Dermis blood vessel endothelial cell (primary cell): Measurements from ENCODE around the gene IGFL1. TPM values are rescaled to one million over a fixed set of nuclear protein-coding genes. Genes with fewer than 3 reads are reported as not detected.
A peak's percentile ranks its signal among the peaks of the same experiment; 100 is the strongest.
"Not testable (repeated sequence)": the region's sequence is repeated elsewhere in the genome, so short reads cannot be mapped to it uniquely, and the experiment has no call there.

Source experiments
- DNase-seq: peaks from one replicate; pipeline ENCODE4 v3.0.0; 2010
- total RNA-seq: library from RNA; depleted of rRNA; stranded (reverse); fragments of >200 nt; gene quantifications from 2 replicates; pipeline ENCODE4 v1.2.3, GENCODE V29; 2014

IGFL1 gene
- total RNA-seq, 1 donor from 2014 or later: not detected

DNA sequence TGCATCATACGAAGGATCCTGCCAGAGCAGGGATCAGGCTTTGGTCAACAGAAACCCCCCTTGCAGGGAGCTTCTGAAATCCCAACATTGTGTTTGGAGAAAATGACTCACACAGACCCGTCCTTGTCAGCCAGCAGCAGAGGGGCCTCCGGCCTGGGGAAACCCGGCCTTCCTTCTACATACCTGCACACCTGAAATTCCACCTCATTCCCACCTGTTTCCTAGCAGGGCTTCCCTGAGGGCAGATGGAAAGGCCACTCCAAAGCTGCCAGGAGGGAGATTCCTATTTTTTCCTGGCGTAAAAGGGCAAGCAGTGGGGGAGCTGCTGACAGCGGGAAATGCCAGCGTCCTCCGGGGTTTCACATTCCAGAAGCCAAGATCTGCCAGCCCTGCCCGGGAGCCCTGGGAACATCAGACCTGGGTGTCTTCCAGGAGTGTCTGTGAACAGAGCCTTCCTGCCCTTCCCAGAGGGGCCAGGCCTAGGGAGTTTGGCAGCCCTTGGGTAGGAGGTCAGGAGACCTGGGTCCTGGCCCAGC lies 3.0 kb upstream of the IGFL1 start:
- DNase-seq: no peak

DNA sequence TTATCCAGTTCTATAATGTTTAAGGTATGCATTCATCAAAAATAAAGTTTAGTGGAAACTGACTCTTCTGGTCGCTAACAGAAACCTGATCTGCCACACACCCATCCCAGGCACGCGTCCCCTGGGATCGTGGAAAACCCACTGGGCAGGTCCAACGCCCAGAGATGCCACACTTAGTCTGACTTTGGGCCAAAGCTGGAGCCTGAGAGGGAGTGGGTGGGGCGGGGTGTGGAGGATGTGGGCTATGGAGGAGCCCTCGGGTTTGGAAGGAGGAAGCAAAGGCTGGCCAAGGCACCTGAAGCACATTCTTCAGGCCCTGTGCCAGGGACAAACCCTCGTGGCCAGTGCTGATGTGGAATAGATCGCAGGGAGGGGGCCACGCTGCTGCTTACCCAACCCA lies 2.5 kb downstream of the IGFL1 start:
- no peak for DNase-seq

DNA sequence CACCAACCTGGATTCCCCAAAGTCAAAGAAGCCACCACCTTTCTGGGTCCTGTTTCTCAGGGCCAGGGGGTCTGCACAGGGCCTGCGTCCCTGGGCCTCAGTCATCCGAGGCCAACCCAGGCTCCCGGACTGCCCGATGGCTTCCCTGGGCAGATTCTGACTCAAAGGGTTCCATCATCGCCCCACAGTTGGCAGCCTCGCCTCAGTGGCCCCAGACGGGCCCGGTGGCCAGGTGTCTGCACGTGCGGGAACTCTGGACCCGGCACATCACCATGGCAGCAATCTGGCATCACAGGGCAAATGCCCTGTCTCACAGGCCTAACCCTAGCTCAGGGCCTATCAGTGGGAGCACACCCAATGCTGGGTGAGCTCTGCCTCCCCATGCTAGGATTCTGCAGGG lies 2.9 kb downstream of the IGFL1 start:
- DNase-seq: no peak

GRCh38 chr19:46232938-46233621 lies 3.5 kb downstream of the IGFL1 start:
- no peak for DNase-seq

- DNase-seq: not testable (repeated sequence)
Measured at GRCh38 chr19:46233871-46234270, 4.3 kb downstream of the IGFL1 start.

DNA sequence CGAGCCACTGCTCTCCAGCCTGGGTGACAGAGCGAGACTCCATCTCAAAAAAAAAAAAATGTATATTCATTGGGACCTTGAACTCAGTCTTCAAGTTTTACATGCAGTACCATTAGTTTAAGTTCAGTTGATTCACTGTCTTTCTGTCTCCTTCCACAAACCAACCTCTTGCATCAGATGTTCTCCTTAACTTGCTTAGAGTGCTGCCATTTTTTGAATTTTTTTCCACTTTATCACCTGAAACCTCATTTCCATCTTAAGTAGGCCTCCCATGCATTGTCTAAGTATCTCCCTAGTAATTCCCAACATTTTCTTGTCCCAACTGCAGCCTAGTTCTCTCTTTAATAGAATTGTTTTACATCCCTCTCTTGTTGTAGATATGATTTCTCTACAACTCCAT lies 8.6 kb downstream of the IGFL1 start:
- not testable (repeated sequence) for DNase-seq

- DNase-seq: no peak
Measured at GRCh38 chr19:46239193-46240024, 9.9 kb downstream of the IGFL1 start.

GRCh38 chr19:46240693-46241092 lies 11.2 kb downstream of the IGFL1 start:
- DNase-seq: no peak

GRCh38 chr19:46241626-46242025 lies 12.1 kb downstream of the IGFL1 start:
- no peak for DNase-seq

GRCh38 chr19:46243081-46243654 lies 13.6 kb downstream of the IGFL1 start:
- DNase-seq: not testable (repeated sequence)

- DNase-seq: no peak
Measured at GRCh38 chr19:46250076-46250735, 20.7 kb downstream of the IGFL1 start.

DNA sequence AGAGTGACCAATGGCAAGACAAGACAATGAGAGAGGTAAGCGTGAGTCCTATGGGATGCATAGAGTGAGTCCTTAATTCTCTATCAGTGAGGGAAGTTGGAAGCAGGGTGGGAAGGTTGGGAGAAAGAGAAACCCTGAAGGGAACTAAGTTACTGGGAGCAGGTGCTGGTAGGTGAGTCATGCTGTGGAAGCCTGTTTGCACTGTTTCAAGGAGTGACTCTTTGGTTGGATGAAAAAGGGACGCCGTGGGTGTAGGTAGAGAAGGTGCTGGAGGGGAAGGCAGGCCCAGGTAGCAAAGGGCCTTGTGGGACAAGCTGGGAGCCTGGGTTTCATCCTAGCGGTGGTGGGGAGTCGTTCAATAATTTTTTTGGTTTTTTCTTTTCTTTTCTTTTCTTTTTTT lies 21.9 kb downstream of the IGFL1 start:
- DNase-seq: no peak

DNA sequence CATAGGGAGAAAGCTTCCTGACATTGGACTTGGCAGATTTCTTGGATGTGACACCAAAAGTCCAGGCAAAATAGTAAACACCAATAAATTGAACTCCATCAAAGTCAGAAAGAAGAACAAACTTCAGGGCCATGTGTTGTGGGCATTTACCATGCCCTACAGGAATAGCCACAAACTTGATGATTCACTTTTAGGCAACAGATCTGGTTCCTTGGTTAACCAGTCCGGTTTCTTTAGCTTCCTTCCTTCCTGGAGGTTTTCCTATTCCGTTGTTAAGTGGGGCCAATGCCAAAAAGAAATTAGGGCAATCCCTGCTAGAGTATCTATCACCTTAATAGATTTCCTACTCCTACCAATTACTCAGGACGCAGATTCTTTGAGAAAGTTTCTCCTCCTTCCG lies 25.2 kb downstream of the IGFL1 start:
- DNase-seq: no peak

GRCh38 chr19:46256855-46257254 lies 27.3 kb downstream of the IGFL1 start:
- DNase-seq: no peak

- DNase-seq: not testable (repeated sequence)
Measured at GRCh38 chr19:46261501-46261900, 32.0 kb downstream of the IGFL1 start.

DNA sequence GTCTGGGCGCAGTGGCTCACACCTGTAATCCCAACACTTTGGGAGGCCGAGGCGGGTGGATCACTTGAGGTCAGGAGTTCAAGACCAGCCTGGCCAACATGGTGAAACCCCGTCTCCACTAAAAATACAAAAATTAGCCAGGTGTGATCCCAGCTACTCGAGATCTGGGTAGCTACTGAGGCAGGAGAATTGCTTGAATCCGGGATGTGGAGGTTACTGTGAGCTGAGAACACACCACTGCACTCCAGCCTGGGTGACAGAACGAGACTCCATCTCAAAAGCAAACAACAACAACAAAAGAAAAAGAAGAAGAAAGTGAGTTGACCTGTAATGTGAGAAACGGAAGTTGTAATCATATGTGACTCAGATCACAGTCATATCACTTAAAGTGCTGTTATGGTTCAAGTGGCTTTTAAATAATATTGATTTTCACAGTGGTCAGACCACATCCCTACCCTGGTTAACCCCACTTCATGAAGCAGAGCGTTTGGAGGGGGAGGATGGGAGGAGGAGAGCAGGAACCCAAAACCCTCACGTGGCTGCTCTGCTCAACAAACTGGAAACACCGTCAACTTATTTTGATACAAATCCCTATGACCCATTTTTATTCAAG lies 33.2 kb downstream of the IGFL1 start:
- DNase-seq: peak; percentile 53

- DNase-seq: not testable (repeated sequence)
Measured at GRCh38 chr19:46264801-46265200, 35.3 kb downstream of the IGFL1 start.

DNA sequence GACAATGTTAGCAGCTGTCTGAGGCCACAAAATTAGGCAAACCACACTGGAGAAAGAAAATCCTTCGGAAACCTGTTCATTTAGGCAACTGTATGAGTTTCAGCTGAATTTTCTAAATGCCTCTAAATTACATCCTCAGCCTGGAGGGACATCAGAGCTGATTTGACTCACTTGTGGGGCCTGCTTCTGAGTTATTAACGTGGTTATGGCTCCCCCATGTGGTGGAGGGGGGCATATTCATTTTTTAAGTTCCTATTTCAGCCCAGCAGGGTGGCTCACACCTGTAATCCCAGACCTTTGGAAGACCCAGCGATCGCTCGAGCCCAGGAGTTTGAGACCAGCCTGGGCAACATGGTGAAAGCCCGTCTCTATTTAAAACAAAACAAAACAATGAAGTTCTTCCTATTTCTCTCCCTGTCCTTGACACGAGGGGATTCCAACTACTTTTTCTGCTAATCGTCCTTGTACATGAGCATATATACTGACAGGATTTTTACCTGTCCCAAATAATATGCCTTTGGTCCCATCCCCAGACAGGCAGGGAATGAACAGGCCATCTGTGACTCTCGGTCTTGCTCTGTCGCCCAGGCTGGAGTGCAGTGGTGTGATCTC lies 35.8 kb downstream of the IGFL1 start:
- DNase-seq: peak; percentile 89

GRCh38 chr19:46269101-46269500 lies 39.6 kb downstream of the IGFL1 start:
- DNase-seq: no peak

- DNase-seq: no peak
Measured at GRCh38 chr19:46270521-46271256, 41.1 kb downstream of the IGFL1 start.

DNA sequence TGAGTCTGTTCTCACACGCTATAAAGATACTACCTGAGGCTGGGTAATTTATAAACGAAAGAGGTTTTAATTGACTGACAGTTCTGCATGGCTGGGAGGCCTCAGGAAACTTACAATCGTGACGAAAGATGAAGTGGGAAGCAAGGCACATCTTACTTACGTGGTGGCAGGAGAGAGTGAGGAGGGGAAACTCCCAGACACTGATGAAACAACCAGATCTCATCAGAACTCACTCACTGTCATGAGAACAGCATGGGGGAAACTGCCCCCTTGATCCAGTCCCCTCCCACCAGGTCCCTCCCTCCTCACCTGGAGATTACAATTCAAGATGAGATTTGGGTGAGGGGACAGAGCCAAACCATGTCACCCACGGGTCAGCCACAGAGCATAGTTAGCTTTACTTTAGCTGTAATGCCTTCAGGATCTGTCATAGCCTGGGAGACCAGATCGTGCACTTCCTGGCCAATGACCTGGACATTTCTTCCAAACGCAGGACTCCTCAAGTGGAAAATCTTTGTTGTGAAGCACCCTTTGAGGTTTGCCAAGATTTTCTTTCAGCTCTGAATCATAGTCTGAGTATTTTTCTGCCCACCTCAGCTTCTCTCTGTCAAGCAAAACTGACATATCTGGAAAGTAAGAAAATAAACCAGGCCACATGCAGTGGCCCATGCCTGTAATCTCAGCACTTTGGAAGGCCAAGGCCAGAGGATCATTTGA lies 42.1 kb downstream of the IGFL1 start:
- DNase-seq: peak; percentile 48
